Chondrocyte (in vitro differentiated cells): ENCODE measurements around the gene PDGFRB. TPM values are rescaled to one million over a fixed set of nuclear protein-coding genes. Genes with fewer than 3 reads are reported as not detected.

Source experiments
- DNase-seq: peaks from one replicate; pipeline ENCODE4 v3.0.0; 2021; ENCODE audit warnings: mixed read lengths, low spot score
- H3K27ac Mint-ChIP-seq: one replicate; pipeline ENCODE4 v1.8.0; 2021; ENCODE audit warnings: mild to moderate bottlenecking, moderate library complexity, mixed read lengths; ENCODE audit not compliant: unreplicated experiment
- H3K27me3 Mint-ChIP-seq: 2 replicates; pipeline ENCODE4 v1.8.0; 2021; ENCODE audit warnings: low read depth, mixed read lengths
- H3K36me3 Mint-ChIP-seq: 2 replicates; pipeline ENCODE4 v1.8.0; 2021; ENCODE audit warnings: low read depth, mixed read lengths
- H3K4me1 Mint-ChIP-seq: 2 replicates; pipeline ENCODE4 v1.8.0; 2021; ENCODE audit warnings: low read depth, mild to moderate bottlenecking, mixed read lengths
- H3K4me3 Mint-ChIP-seq: one replicate; pipeline ENCODE4 v1.8.0; 2021; ENCODE audit warnings: mild to moderate bottlenecking, moderate library complexity, mixed read lengths; ENCODE audit not compliant: unreplicated experiment
- H3K9me3 Mint-ChIP-seq: 2 replicates; pipeline ENCODE4 v1.8.0; 2021; ENCODE audit warnings: low read depth, mixed read lengths
- CTCF ChIP-seq: fragments of 200-600 bp; sonication (generic); IDR thresholded peaks from 2 replicates; pipeline ENCODE4 v1.5.0; 2021; ENCODE audit warnings: antibody characterized with exemption, mild to moderate bottlenecking, moderate library complexity
- total RNA-seq: library from RNA; stranded (reverse); gene quantifications from 3 replicates; pipeline ENCODE4 v1.2.1, GENCODE V29; 2021

Gene PDGFRB
- total RNA-seq, 1 donor from 2014 or later: 499 TPM

GRCh38 chr5:150167512-150167850, 11.8 kb upstream of the PDGFRB start:
- no peak for TF ChIP-seq CTCF
- Mint-ChIP-seq H3K36me3 (no peaks in the 10 kb centered on the region), H3K4me1 (peaks cover 14% of the 10 kb centered on the region), H3K27me3 (peaks cover 21% of the 10 kb centered on the region), H3K27ac (no peak overlapping the region), H3K9me3 (no peaks in the 10 kb centered on the region), H3K4me3 (no peak overlapping the region)
- no peak for DNase-seq

GRCh38 chr5:150166650-150167511, 11.2 kb upstream of the PDGFRB start, which contains the start of gene CDX1:
TSS of gene CDX1 (plus strand) at chr5:150166778. CDS start at chr5:150166877, 99 bp downstream.
- TF ChIP-seq CTCF: no peak
- DNase-seq: no peak
- H3K9me3 Mint-ChIP-seq: no peaks in the 10 kb centered on the region
- no peaks in the 10 kb centered on the region for H3K36me3 Mint-ChIP-seq
- H3K4me3 Mint-ChIP-seq: no peak within 1 kb of the TSS
- H3K27ac Mint-ChIP-seq: no peak within 1 kb of the TSS
- peaks cover 18% of the 10 kb centered on the region for H3K27me3 Mint-ChIP-seq
- H3K4me1 Mint-ChIP-seq: peaks cover 14% of the 10 kb centered on the region

GRCh38 chr5:150166037-150166649, 10.5 kb upstream of the PDGFRB start:
- H3K9me3 Mint-ChIP-seq: no peaks in the 10 kb centered on the region
- TF ChIP-seq CTCF: no peak
- no peak overlapping the region for H3K27ac Mint-ChIP-seq
- H3K4me3 Mint-ChIP-seq: no peak overlapping the region
- H3K36me3 Mint-ChIP-seq: no peaks in the 10 kb centered on the region
- H3K27me3 Mint-ChIP-seq: peaks cover 18% of the 10 kb centered on the region
- DNase-seq: no peak
- H3K4me1 Mint-ChIP-seq: peaks cover 19% of the 10 kb centered on the region

- DNase-seq: no peak
- H3K27ac Mint-ChIP-seq: peak overlapping the region; percentile 89
Observed at GRCh38 chr5:150164211-150164980, 8.8 kb upstream of the PDGFRB start.

More at GRCh38 chr5:150164211-150164980, 8.8 kb upstream of the PDGFRB start:
- no peak for TF ChIP-seq CTCF
- H3K4me1 Mint-ChIP-seq: peaks cover 36% of the 10 kb centered on the region
- peaks cover 9% of the 10 kb centered on the region for H3K27me3 Mint-ChIP-seq
- no peaks in the 10 kb centered on the region for H3K9me3 Mint-ChIP-seq
- H3K36me3 Mint-ChIP-seq: no peaks in the 10 kb centered on the region
- no peak overlapping the region for H3K4me3 Mint-ChIP-seq
